Measurements from ENCODE around the gene PHF21A. TPM values are rescaled to one million over a fixed set of nuclear protein-coding genes. Genes with fewer than 3 reads are reported as not detected.
A peak's percentile ranks its signal among the peaks of the same experiment; 100 is the strongest.

The PHF21A gene
- total RNA-seq = 17.2 TPM

DNA sequence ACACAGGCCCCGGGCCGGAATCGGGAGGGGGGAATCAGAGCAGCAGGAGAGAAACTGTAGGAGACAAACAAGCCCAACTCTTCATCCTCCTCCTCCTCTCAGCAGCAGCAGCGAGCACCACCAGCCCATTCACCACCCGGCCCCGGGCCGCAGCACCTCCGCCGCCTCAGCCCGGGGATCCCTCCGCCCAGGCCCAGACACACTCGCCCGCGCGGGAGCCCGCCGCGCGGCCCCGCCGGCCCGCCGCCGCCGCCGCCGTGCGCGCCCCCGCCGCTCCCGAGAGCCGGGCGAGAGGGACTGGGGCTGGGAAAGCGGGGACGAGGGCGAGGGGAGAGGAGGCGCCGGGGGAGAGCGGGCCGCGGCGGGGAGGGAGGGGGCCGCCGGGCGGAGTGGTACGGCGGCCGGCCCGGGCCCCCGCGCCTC is at the start of gene PHF21A:
TSS of gene PHF21A (minus strand) at position 154 of the 423 bp plus-strand sequence. CDS start 37,235 bp downstream, outside the sequence.
- peak; percentile 87 for ATAC-seq

DNA sequence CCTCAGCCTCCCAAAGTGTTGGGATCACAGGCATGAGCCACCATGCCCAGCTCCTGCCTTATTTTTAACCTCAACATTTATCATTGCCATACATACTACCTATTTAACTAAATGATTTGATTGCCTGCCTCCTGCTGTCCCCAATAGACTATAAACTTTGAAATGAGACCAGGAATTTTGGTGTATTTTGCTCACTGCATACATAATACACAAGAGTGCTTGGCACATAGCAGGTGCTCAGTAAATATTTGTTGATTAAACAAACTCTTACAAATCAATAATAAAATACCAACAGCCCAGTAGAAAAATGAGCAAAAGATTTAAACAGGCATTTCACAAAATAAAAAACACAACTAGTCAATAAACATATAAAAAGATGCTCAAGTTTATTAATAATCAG is 49.5 kb upstream of the PHF21A start:
- ATAC-seq = no peak

DNA sequence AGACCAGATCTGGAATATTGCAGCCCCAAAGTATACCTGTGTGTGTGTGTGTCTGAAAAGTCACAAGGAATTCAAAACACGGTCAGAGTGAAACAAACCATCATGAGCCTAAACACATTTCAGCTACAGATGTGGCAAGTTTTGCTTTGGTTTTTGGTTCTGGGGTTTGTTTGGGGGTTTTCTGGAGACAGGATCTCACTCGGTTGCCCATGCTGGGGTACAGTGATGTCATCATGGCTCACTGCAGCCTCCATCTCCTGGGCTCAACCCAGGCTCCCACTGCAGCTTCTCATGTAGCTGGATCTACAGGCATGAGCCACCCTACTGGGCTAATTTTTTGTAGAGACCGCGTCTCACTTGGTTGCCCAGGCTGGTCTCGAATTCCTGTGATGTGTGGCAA is 41.4 kb upstream of the PHF21A start:
- ATAC-seq = no peak

DNA sequence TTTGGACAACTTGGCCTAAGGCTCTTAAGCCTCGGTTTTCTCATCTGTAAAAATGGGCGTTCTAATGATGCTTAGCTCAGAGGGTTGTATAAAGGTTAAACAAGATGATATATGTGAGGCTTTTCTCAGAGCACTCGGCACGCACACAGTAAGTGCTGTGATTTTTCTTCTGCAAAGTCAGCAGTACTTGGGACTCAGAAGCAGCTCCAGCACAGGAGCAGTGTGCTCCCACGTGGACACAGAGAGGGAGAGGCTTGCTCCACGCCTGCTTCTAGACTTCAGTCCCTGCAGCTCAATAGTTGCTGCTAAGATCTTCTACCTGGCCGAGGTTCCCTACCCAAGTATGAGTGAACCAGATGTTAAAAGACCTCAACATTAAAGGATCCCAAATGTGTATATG is 39.9 kb upstream of the PHF21A start:
- peak; percentile 26 for ATAC-seq

DNA sequence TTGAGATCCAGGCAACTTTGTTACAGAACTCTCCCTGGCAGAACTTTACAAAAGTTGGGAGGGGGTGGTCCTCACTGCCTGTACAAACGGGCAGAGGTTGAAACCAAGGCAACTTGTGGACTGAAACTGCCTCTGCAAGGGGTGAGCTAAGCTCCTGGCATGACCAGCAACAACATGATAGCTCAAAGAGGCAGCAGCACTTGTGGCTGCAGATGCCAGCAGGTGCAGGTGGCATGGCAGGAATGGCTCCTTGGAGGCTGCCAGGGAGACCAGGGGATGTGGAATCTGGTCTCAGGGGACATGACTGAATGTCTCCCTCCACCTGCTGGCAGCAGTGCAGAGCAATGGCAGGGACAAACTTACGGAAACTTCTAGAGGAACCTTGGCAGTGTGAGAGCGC is 38.8 kb upstream of the PHF21A start:
- no peak for ATAC-seq

DNA sequence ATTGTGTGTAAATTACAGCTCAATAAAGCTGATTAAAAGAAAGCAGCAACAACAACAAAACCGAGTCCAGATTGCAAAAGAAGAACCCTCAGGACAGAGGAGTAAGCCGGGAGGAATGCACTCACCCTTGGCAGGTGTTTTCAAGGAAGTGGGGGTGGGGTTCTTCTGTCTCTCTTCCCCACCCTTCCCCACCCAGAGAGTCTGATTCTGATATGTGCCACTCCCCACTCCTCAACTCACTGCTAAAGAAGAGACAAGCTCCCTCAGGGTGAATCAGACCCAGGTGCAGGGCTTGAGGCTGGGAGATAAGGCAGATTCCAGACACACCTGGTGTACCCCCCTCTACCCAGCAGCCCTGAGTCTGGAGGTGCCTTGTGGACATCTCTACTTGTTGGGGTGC is 38.4 kb upstream of the PHF21A start:
- ATAC-seq = peak; percentile 58

DNA sequence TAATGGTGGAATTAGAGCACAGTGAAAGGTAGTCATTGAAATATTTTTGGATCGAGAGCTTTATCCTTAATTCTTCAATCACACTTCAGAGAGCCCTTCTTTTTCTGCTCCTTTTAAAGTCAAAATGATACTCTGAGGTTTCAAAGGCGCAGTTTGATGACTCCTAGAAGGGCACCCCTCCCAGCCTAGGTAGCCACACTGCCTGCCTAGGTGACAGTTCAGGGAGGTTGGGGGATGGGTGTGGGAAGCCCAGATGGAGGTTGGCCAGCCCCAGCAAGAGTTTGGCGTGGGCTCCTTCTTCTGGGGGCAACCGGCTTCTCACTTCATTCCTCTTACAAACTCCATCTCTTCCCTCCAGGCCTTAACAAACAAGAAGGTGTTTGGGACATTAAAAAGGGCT is 28.6 kb upstream of the PHF21A start:
- no peak for ATAC-seq

DNA sequence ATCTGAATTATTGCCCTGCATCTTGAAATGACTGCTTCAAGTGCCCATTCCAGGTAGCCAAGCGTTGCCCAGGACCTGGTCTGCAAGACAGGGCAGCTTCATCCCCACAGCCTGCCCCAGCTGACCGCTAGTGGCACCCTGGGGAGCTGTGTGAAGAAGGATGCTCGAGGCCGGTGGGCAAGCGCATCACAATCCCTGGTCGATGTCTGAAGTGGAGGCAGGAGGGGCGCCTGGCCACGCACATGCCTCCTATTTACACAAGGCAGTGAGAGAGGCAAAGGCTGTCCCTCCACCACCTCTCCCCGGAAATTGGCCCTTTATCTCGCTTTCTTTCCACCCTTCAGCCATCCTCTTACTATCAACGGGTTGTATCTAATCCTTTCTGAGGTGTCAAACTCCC is 28.1 kb upstream of the PHF21A start:
- no peak for ATAC-seq

DNA sequence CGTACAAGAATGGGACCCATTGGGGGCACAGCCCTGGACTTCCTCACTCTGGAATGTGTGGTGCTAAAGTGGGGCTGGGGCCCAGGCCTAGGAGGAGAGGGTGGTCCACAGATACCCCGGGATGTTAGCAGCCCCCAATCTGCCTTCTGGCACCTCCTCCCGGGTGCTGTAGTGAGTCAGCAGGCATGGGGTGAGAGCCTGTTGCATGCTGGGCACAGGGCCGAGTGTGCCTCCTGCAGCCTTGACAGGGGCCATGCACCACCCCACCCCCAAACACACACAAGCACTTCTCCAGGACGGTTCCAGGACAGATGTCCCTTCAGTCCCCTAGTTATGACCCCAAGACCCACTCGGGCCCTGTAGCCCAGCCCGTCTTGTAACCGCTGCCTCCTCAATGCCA is 23.5 kb upstream of the PHF21A start:
- no peak for ATAC-seq

DNA sequence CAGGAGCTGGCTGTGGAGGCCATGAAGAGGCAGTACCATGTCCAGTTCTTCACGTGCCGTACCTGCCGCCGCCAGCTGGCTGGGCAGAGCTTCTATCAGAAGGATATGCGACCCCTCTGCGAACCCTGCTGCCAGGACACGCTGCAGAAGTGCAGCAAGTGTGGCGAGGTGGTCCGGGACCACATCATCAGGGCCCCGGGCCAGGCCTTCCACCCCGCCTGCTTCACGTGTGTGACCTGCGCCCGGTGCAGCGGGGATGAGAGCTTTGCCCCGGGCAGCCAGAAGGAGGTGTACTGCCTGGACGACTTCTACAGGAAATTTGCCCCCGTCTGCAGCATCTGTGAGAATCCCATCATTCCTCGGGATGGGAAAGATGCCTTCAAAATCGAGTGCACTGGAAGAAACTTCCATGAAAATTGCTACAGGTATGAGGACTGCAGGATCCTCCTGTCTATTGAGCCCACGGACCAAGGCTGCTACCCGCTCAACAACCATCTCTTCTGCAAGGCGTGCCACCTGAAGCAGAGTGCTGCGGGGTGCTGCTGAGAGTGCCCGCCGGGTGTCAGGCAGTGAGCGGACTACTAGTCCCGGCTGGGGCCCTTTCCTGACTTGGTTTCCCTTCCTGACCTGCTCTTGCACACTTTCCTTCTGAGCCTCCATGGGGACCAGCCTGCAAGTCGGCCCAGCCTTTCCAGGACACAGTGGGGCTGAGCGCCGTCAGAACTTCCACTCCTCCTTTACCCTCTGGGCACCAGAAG is 22.0 kb upstream of the PHF21A start:
- no peak for ATAC-seq

DNA sequence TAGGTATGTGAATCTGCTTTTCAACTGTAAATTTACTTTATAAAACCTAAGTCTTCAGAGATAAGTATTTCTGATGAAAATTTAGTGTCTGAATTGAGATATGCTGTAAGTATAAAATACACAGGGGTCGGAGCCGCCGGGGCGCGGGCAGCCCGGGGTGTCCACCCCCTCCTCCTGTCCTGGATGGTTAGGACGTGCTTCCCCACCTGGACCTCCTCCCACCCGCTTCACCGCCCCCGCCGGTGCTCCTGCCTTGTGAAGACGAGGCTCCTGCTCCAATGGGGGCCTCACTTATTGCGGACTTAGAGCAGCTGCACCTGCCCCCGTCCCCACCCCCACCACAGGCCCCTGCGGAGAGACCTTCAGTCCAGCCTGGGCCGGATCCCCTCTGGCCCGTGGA is 21.3 kb upstream of the PHF21A start:
- no peak for ATAC-seq

DNA sequence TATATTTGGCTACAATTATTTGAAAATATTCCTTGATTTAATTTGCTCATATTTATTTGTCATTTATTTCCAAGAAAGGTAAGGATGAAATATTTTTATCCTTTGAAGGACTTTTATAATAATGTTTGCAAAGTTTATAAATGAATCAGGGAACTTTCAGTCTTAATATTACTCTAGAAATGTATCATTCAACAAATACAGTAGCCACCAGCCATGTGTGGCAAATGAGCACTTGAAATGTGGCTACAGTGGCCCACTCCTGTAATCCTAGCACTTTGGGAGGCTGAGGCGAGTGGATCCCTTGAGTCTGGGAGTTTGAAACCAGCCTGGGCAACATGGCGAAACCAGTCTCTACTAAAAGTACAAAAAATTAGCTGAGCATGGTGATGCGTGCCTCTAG is 20.3 kb upstream of the PHF21A start:
- no peak for ATAC-seq

DNA sequence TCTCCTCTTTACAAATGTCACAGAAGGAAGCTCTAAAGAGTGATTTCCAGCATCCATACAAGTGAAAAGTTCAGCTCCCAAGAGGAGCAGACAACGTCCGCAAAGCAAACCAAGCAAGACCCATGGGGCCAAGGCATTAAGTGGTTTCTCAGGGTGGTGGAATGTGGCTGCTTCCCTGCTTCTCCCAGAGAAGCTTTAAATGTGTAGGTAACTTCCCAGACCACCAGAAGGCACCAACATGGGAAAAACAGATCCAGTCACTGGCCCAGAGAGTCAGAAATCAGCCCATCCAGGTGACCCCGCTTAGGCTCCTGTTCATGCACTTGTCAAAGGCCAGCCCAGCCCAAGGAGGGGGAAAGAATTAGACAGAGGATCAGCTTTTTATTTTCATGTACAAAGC is 13.3 kb upstream of the PHF21A start:
- no peak for ATAC-seq

DNA sequence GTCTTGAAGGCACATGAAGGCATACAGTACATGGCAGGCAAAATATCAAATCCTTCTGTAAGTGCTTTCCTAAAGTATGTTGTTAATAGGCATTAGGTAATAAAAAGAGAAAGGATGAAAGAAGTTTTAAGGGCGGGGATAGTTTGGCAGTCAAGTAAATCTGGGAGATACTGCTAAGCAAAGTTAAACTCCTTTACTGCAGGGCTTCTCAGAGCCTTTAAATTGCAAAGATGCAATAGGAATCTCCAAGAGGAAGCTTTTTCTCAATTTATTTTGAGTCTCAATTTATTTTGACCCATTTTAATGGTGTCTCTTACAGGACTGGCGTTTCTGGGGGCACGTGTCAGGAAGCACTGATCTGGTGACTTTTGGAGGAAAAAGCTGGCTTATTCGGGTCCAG is 12.8 kb upstream of the PHF21A start:
- ATAC-seq = no peak

DNA sequence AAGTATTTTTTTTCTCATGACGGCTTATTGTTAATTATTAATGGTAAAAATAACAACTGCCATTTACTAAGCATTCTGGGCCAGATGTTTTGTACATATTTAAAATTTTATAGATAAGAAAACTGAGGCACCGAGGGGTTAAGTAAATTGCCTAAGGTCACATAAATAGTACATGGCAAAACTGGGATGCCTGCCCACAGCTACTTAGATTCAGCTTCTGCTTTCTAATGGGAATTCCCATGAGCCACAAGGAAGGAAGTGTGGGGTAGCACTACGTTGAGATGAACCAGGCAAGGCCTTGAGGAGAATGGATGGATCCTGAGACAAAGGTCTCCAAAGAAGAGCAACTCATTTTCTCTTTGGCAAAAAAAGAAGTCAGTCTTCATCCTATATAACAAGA is 11.9 kb upstream of the PHF21A start:
- ATAC-seq = no peak

DNA sequence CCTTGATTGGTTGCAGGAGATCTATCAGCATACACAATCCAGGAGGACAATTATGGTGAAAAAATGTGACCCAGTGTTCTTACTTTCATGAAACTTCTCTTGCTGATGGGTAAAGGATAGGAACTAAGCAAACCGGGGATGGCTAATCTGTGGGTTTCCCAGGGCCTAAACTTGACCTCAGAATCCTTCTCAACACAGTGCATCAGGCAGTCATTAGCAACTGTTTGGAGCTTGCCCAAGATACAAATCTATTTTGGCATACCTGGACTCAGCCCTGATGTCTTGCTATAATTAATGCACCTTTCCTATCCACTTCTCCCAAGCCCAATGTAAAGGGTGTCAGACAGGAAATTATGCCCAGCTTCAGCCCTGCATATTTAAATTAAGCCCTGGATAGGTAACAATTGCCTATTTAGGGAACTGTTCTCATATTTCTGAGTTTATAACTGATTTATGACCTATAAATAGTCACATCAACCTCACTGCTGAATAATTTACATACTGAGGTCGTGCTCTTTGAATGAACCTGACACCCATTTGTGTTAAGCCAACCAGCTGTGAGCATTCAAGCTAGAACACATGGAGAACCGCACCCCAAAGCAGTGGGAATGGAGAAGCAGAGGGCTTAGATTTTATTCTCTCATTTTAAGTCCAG is 9.2 kb upstream of the PHF21A start:
- ATAC-seq = peak; percentile 49

DNA sequence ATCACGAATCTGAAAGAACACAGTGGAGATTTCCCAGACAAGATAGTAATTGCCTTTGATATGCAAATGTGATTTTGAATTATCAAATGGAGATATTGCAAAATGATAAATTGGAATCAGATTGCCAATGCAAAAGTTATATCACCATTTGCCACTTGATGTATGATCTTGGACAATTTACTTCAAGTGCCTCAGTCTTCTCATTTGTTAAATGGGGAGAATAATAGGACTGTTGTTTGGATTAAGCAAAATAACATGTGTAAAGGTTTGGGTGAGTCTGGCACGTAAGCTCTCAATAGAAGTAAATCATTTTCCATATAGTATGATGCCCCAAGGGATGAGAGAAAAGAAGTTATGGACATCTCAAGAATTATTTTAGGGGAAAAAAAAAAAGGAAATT is 7.9 kb upstream of the PHF21A start:
- no peak for ATAC-seq

DNA sequence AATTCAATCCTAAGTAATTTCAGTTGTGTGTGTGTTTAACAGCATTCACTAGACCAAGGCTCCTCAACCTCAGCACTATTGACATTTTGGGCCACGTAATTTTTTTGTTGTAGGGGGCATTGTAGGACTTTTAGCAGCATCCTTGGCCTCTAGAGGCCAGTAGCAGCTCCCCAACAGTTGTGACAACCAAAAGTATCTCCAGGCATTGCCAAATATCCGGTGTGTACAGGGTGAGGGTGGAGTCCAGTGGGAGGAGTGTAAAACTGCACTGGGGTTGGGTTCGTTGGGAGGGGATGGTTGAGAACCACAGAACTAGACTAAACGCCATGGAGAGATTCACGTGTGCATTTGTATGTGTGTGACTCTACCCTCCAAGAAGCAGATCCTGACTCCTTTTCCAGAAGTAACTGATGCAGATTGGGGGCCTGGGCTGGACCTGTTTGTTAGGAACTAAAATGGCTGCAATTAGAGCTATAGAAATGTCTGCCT is 5.9 kb upstream of the PHF21A start:
- ATAC-seq = peak; percentile 84

DNA sequence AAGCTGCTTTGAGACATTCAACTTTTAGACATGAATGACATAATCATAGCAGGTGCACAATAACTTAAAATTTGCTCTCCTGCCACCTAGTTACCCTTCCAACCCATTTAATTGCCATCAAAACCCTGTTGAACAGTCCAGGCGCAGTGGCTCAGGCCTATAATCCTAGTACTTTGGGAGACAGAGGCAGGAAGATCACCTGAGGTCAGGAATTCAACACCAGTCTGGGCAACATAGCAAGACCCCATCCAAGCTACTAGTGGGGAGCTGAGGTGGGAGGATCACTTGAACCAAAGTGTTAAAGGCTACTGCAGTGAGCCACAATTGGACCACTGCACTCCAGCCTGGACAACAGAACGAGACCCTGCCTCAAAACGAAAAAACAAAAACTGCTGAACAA is 4.0 kb upstream of the PHF21A start:
- ATAC-seq = no peak

DNA sequence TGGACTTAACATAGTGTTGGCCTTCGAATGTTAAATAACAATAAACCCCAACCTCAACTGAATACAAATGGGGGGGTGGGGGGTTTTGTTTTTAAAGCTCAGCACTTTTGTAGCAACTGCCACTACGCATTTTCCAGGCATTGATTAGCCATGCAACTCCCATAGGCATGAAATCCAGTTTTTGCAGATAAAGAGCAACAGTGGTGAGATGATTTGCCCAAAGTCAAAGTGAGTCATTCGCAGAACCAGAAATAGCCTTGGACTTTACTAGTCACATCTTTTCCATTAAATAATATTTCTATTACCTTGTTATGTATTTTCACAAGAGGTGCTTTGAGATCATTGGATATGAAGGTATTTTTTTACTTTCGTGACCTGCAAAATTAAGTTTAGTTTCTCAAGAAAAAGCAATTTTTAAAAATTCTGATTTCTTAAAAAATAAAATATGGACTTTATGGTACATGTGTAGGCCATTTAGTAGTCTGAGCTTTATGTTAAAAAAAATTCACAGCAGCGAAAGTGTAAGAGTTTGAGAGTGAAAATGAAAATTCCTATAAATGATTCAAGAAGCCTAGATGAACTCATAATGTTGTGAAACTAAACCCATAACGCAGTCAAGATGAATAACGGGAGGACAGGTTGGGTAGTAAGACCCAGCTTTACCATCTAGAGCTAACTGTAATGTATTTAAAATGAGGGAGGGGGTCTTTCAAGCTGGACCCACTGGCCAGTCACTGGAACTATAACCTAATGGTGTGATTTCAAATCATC is 1.9 kb upstream of the PHF21A start:
- no peak for ATAC-seq

DNA sequence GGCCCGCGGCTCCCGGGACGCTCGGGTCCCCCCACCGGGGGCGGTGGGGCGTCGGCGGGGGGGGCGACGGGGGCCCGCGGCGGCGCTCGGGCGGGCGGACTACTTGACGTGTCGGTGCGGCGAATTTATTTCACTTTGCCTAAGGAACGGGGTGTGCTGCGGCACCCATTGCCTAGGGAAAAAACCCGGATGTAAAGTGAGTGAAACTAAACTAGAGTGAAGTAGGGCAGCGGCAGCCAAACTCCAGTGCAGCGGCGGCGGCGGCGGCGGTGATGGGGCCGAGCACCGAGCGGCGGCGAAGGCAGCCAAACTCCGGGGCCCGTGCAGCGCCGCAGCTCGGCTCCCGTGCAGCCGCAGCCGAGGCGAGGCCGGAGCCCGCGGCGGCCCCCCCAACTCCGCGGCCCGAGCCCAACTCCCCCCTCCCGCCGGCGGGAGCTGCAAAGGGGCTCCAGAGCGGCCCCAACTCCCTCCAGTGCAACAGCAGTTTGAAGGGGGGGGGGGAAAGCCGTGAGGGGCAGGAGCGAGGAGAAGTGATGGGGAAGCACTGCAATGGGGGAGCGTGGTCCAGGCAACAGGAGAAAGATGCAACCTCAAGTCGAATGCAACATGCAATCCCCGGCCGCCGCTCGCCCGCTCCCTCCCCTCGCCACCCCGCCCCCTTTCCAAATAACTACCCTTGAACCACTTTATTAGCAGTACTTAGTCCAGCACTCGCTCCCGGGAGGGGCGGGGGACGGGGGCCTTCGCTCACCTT is 647 bp upstream of the PHF21A start:
- peak; percentile 60 for ATAC-seq
